CD4-positive, alpha-beta T cell treated with Interleukin-17A for 1 hour (primary cell): ENCODE data around the gene AGPAT3.
A peak's percentile ranks its signal among the peaks of the same experiment; 100 is the strongest.

Source experiments
- DNase-seq: peaks from one replicate; pipeline ENCODE4 v3.0.0-alpha.2; 2020

Gene AGPAT3

GRCh38 chr21:43909741-43910400, 44.8 kb downstream of the AGPAT3 start:
- DNase-seq: no peak

GRCh38 chr21:43910460-43910859, 45.4 kb downstream of the AGPAT3 start:
- DNase-seq: no peak

GRCh38 chr21:43911015-43911934, 46.3 kb downstream of the AGPAT3 start:
- no peak for DNase-seq

- no peak for DNase-seq
Observed at GRCh38 chr21:43911935-43912487, 47.0 kb downstream of the AGPAT3 start.

- DNase-seq: no peak
Observed at GRCh38 chr21:43912500-43912899, 47.5 kb downstream of the AGPAT3 start.

GRCh38 chr21:43912910-43913309, 47.9 kb downstream of the AGPAT3 start:
- no peak for DNase-seq

- no peak for DNase-seq
Observed at GRCh38 chr21:43913928-43914327, 48.9 kb downstream of the AGPAT3 start.

GRCh38 chr21:43916076-43916475, 51.1 kb downstream of the AGPAT3 start:
- no peak for DNase-seq

GRCh38 chr21:43916691-43917514, 51.9 kb downstream of the AGPAT3 start:
- peak; percentile 69 for DNase-seq

GRCh38 chr21:43917515-43918384, 52.7 kb downstream of the AGPAT3 start:
- DNase-seq: peak; percentile 54

- DNase-seq: no peak
Observed at GRCh38 chr21:43918385-43918947, 53.4 kb downstream of the AGPAT3 start.

GRCh38 chr21:43919283-43919682, 54.3 kb downstream of the AGPAT3 start:
- DNase-seq: no peak

- DNase-seq: no peak
Observed at GRCh38 chr21:43919871-43920801, 55.1 kb downstream of the AGPAT3 start.

- DNase-seq: peak; percentile 57
Observed at GRCh38 chr21:43921571-43921978, 56.6 kb downstream of the AGPAT3 start.

- DNase-seq: peak; percentile 53
Observed at GRCh38 chr21:43921979-43922945, 57.2 kb downstream of the AGPAT3 start.

GRCh38 chr21:43922949-43923348, 57.9 kb downstream of the AGPAT3 start:
- DNase-seq: no peak

GRCh38 chr21:43923391-43923790, 58.4 kb downstream of the AGPAT3 start:
- DNase-seq: no peak

GRCh38 chr21:43924421-43925095, 59.5 kb downstream of the AGPAT3 start:
- no peak for DNase-seq

GRCh38 chr21:43925096-43925481, 60.1 kb downstream of the AGPAT3 start:
- DNase-seq: no peak
